GM12878 (cell line): ENCODE data around the gene ANKRD33B. TPM values are rescaled to one million over a fixed set of nuclear protein-coding genes. Genes with fewer than 3 reads are reported as not detected.

ENCODE experiments used
- ATAC-seq: fragments of 200-7000 bp; cut with Tn5 transposase; 3 replicates; pipeline ENCODE4 v1.9.1; 2020; ENCODE audit warnings: mild to moderate bottlenecking, moderate library complexity
- BruUV-seq: library from RNA; stranded (reverse); fragments of 400-500 nt; replicated peaks from 2 replicates; lab custom pipeline; 2021; lab: Mats Ljungman, UMichigan
- CTCF ChIA-PET: fragments of 300-600 bp; sonication (Branson Sonifier 250); formaldehyde crosslinking; extraction: SDS; loops from one replicate; lab custom pipeline; 2021; ENCODE audit warnings: inconsistent platforms; lab: Yijun Ruan, JAX
- POLR2A ChIA-PET: fragments of 350-600 bp; formaldehyde crosslinking; extraction: SDS; loops from one replicate; lab custom pipeline; 2021; ENCODE audit warnings: inconsistent platforms; lab: Charles Lee
- RAD21 ChIA-PET: fragments of 300-600 bp; sonication (Branson Sonifier 250); formaldehyde crosslinking; loops from one replicate; lab custom pipeline; 2023; ENCODE audit warnings: antibody characterized with exemption; ENCODE audit not compliant: unreplicated experiment; lab: Charles Lee
- SMC1A ChIA-PET: fragments of 300-600 bp; sonication (Branson Sonifier 250); formaldehyde crosslinking; loops from one replicate; lab custom pipeline; 2023; ENCODE audit not compliant: unreplicated experiment, uncharacterized antibody; lab: Charles Lee
- DNase-seq: peaks from one replicate; pipeline ENCODE4 v3.0.0-alpha.2; 2011; ENCODE audit warnings: low read depth, low spot score
- FAIRE-seq: peaks from 3 replicates; lab custom pipeline; 2011; peaks lifted over from hg19 to GRCh38; lab: Jason Lieb, UNC
- H2AFZ ChIP-seq: 2 replicates; pipeline ENCODE4 v1.6.0; 2011; ENCODE audit warnings: low read depth, low read length, control low read depth; ENCODE audit not compliant: control insufficient read depth
- H3K27ac ChIP-seq: 2 replicates; pipeline ENCODE4 v1.5.1; 2011; ENCODE audit warnings: control low read depth; ENCODE audit not compliant: control insufficient read depth, insufficient read depth
- H3K27me3 ChIP-seq, 2 experiments: replicated peaks in 1 of 2; 2 replicates each; pipeline versions ENCODE4 v1.6.0 to v1.6.1; 2011; ENCODE audit warnings: low read length in 1 of 2; ENCODE audit not compliant: control insufficient read depth in 2 of 2, insufficient read depth in 2 of 2
- H3K36me3 ChIP-seq, 2 experiments: 2 replicates each; pipeline ENCODE4 v1.5.1; 2011; ENCODE audit warnings: low read length in 1 of 2; ENCODE audit not compliant: control insufficient read depth in 2 of 2, insufficient read depth in 2 of 2
- H3K4me1 ChIP-seq: 2 replicates; pipeline ENCODE4 v1.6.1; 2011; ENCODE audit warnings: mild to moderate bottlenecking, low read length, moderate library complexity, mixed read lengths; ENCODE audit not compliant: control insufficient read depth, insufficient read depth
- H3K4me2 ChIP-seq: 2 replicates; pipeline ENCODE4 v1.6.0; 2011; ENCODE audit warnings: control low read depth; ENCODE audit not compliant: control insufficient read depth, insufficient read depth
- H3K4me3 ChIP-seq: fragments of 200-600 bp; sonication (generic); 2 replicates; pipeline ENCODE4 v1.5.1; 2016
- H3K79me2 ChIP-seq: 2 replicates; pipeline ENCODE4 v1.6.0; 2011; ENCODE audit warnings: low read length; ENCODE audit not compliant: control insufficient read depth, insufficient read depth
- H3K9ac ChIP-seq: 2 replicates; pipeline ENCODE4 v1.8.0; 2011; ENCODE audit warnings: low read length, control low read depth, mixed read lengths; ENCODE audit not compliant: control insufficient read depth, insufficient read depth
- H3K9me3 ChIP-seq: replicated peaks from 3 replicates; pipeline ENCODE4 v1.5.1; 2011; ENCODE audit warnings: mild to moderate bottlenecking, low read length; ENCODE audit not compliant: control insufficient read depth, insufficient read depth
- H4K20me1 ChIP-seq: 2 replicates; pipeline ENCODE4 v1.6.0; 2011; ENCODE audit not compliant: control insufficient read depth, insufficient read depth
- BCL11A ChIP-seq: IDR thresholded peaks from 2 replicates; pipeline ENCODE4 v1.6.1; 2011; ENCODE audit warnings: low read depth, low read length
- BCLAF1 ChIP-seq: fragments of 450-650 bp; IDR thresholded peaks from 2 replicates; pipeline ENCODE4 v1.6.1; 2017; ENCODE audit warnings: antibody characterized with exemption, mild to moderate bottlenecking, moderate library complexity
- BHLHE40 ChIP-seq, 2 experiments: fragments of 450-650 bp in 1 of 2; IDR thresholded peaks; 2 replicates each; pipeline ENCODE4 v1.6.1; 2011 to 2017; ENCODE audit warnings: low read depth in 2 of 2, borderline replicate concordance in 1 of 2, improper control_type of control experiment in 1 of 2, low read length in 1 of 2, mild to moderate bottlenecking in 1 of 2
- CBX3 ChIP-seq: fragments of 200-600 bp; sonication (generic); IDR thresholded peaks from 2 replicates; pipeline ENCODE4 v1.6.1; 2016; ENCODE audit warnings: low read depth, borderline replicate concordance
- CBX5 ChIP-seq: sonication (generic); IDR thresholded peaks from 2 replicates; pipeline ENCODE4 v1.6.1; 2016; ENCODE audit warnings: low read depth, moderate library complexity, mild to moderate bottlenecking, inconsistent platforms
- CREB1 ChIP-seq: IDR thresholded peaks from 2 replicates; pipeline ENCODE4 v1.6.1; 2012; ENCODE audit warnings: low read depth, mild to moderate bottlenecking, inconsistent platforms
- ELK1 ChIP-seq: IDR thresholded peaks from 2 replicates; pipeline ENCODE4 v1.6.1; 2012; ENCODE audit warnings: low read depth, low read length, improper control_type of control experiment
- GABPA ChIP-seq: IDR thresholded peaks from 2 replicates; pipeline ENCODE4 v1.6.1; 2014; ENCODE audit warnings: antibody characterized with exemption, low read depth, mild to moderate bottlenecking, inconsistent platforms
- IKZF2 ChIP-seq, 2 experiments: fragments of 450-650 bp; IDR thresholded peaks; 2 replicates each; pipeline ENCODE4 v1.6.1; 2017; ENCODE audit warnings: mild to moderate bottlenecking in 2 of 2, moderate library complexity in 2 of 2
- JUNB ChIP-seq: IDR thresholded peaks from 2 replicates; pipeline ENCODE4 v1.6.1; 2016; ENCODE audit warnings: antibody characterized with exemption, mild to moderate bottlenecking
- KDM1A ChIP-seq: fragments of 200-600 bp; sonication (generic); IDR thresholded peaks from 2 replicates; pipeline ENCODE4 v1.6.1; 2016; ENCODE audit warnings: borderline replicate concordance
- KLF5 ChIP-seq: fragments of 450-650 bp; IDR thresholded peaks from 2 replicates; pipeline ENCODE4 v1.6.1; 2014; ENCODE audit warnings: mild to moderate bottlenecking; ENCODE audit not compliant: partially characterized antibody
- MEF2A ChIP-seq: IDR thresholded peaks from 2 replicates; pipeline ENCODE4 v1.6.1; 2011; ENCODE audit warnings: low read depth, mild to moderate bottlenecking, low read length, moderate library complexity; ENCODE audit not compliant: insufficient read depth
- MTA3 ChIP-seq: IDR thresholded peaks from 2 replicates; pipeline ENCODE4 v1.6.1; 2012; ENCODE audit warnings: low read length, inconsistent platforms, borderline replicate concordance
- RFX5 ChIP-seq: IDR thresholded peaks from 2 replicates; pipeline ENCODE4 v1.6.1; 2011; ENCODE audit warnings: low read depth, low read length, improper control_type of control experiment
- RUNX3 ChIP-seq: IDR thresholded peaks from 2 replicates; pipeline ENCODE4 v1.6.1; 2012; ENCODE audit warnings: low read length, inconsistent platforms
- SMARCA5 ChIP-seq: fragments of 450-650 bp; IDR thresholded peaks from 2 replicates; pipeline ENCODE4 v1.6.1; 2017; ENCODE audit warnings: mild to moderate bottlenecking
- SP1 ChIP-seq: IDR thresholded peaks from one replicate; pipeline ENCODE4 v1.6.1; 2011; ENCODE audit warnings: low read depth, low read length
- SREBF2 ChIP-seq: IDR thresholded peaks from 2 replicates; pipeline ENCODE4 v1.6.1; 2012; ENCODE audit warnings: mild to moderate bottlenecking, low read length
- WGBS: methylation state at CpG from one replicate; pipeline ENCODE4 v1.1.6; 2016; ENCODE audit warnings: low lambda C conversion rate; ENCODE audit not compliant: insufficient replicate concordance, insufficient coverage; ENCODE audit errors: missing lambda C conversion rate; 5-methylcytosine and 5-hydroxymethylcytosine counted together
- in situ Hi-C: fragments of 300-500 bp; cut with MboI; formaldehyde crosslinking; loops from 9 replicates; pipeline ENCODE4 v1.14.3; 2018; ENCODE audit warnings: mixed read lengths
- intact Hi-C: fragments of 100-400 bp; cut with micrococcal nuclease; formaldehyde crosslinking; loops from one replicate; pipeline ENCODE4 v1.14.2; 2022; ENCODE audit not compliant: unreplicated experiment
- polyA plus RNA-seq, 11 experiments: library from polyadenylated mRNA; depleted of rRNA in 4 of 11; unstranded in 6 of 11; stranded (reverse) in 5 of 11; fragments of >200 nt; fragmentation: Nextera tagmentation in 4 of 11; fragmentation: Illumina TruSeq in 1 of 11; extraction: Ambion mirVana in 4 of 11; extraction: Trizol in 1 of 11; gene quantifications; 1 replicate in 1 of 11; 2 replicates in 10 of 11; pipeline versions ENCODE4 v1.2.1 to v1.2.3, GENCODE V29; 2011 to 2016; ENCODE audit warnings: inconsistent platforms in 2 of 11, missing spikeins in 2 of 11, low read depth in 1 of 11
- total RNA-seq, 4 experiments: library from RNA; depleted of rRNA in 3 of 4; stranded (reverse); fragments of >200 nt in 3 of 4; fragmentation: Illumina TruSeq in 1 of 4; extraction: Trizol in 1 of 4; gene quantifications; 2 replicates each; pipeline versions ENCODE4 v1.2.1 to v1.2.3, GENCODE V29; 2013 to 2021

The ANKRD33B gene
- total and polyA plus RNA-seq, 10 of the 15 experiments (the other 5 are each of a cell fraction or from before 2014, with no cell fraction given): 4.9 to 61.6 (median 15.6) TPM

- TF ChIP-seq BHLHE40 (IDR thresholded peaks at IDR 0.05; ENCODE audit: borderline replicate concordance in 1 of 2, low read depth in 2 of 2, low read length in 1 of 2) (peak in 1 of 2 experiments; percentile 10; a peak in 1 of 4 replicates), BCL11A (0 out of 2 replicates have a peak, but pooled peaks have one; percentile 7)
These were observed 135.5 kb downstream of the ANKRD33B start (continued) for GRCh38 chr5:10699281-10699874.

- peak overlapping the region; percentile 10; the same call in 1 of the 2 replicates for H3K9ac ChIP-seq
- peaks cover 44% of the 10 kb centered on the region for H3K4me1 ChIP-seq
- peak overlapping the region; percentile 80 for H3K27ac ChIP-seq
- ChIA-PET POLR2A (interaction anchor here (0.5 to 1.1 kb wide), 2 partner anchors 9 to 60 kb away, joined by 3 to 4 read pairs; no protein-coding TSS in a partner anchor), RAD21 (interaction anchor here (0.9 to 1.5 kb wide), 5 partner anchors 16 to 108 kb away, joined by 3 to 5 read pairs (median 4); no protein-coding TSS in a partner anchor), SMC1A (interaction anchor here (0.9 to 2.7 kb wide), 4 partner anchors 10 to 116 kb away, joined by 4 to 13 read pairs (median 6); no protein-coding TSS in a partner anchor), CTCF (interaction anchor here (0.7 to 4.4 kb wide), 11 partner anchors 10 to 103 kb away, joined by 3 to 16 read pairs (median 4); no protein-coding TSS in a partner anchor)
- FAIRE-seq: peak; percentile 18
- no peaks in the 10 kb centered on the region for H4K20me1 ChIP-seq
- WGBS: 29% methylated on average over 8 of the region's 8 CpGs
- DNase-seq: no peak
- no peaks in the 10 kb centered on the region for H3K27me3 ChIP-seq
- peak overlapping the region; percentile 81 for H3K4me2 ChIP-seq
- H3K79me2 ChIP-seq: peaks cover 11% of the 10 kb centered on the region
- no peak overlapping the region; the same call in 1 of the 2 replicates for H2AFZ ChIP-seq
- no peak overlapping the region for H3K4me3 ChIP-seq
- H3K36me3 ChIP-seq: peaks cover 5 to 9% of the 10 kb centered on the region in 2 experiments; a peak in 3 of 4 replicates
- ATAC-seq: peak; percentile 80
- BruUV-seq: no TSS peak
- in situ Hi-C loops (loop anchor here (10.0 kb wide), 1 partner anchor 165 kb away; no protein-coding TSS in a partner anchor), intact Hi-C loops (loop anchor here (2.0 to 10.0 kb wide), 4 partner anchors 61 to 475 kb away; partner anchors contain the start of gene DAP)
- no peaks in the 10 kb centered on the region for H3K9me3 ChIP-seq
- no peak for TF ChIP-seq BCLAF1
- TF ChIP-seq JUNB: peak; percentile 18; the same call in 1 of the 2 replicates
- TF ChIP-seq SMARCA5: no peak
- TF ChIP-seq CREB1: peak; percentile 92
- TF ChIP-seq SREBF2: no peak
- peak; percentile 78; the same call in 1 of the 2 replicates for TF ChIP-seq MTA3
- no peak for TF ChIP-seq ELK1
- TF ChIP-seq RFX5: no peak
- TF ChIP-seq KLF5: no peak
- no peak for TF ChIP-seq BHLHE40 (IDR thresholded peaks at IDR 0.05; ENCODE audit: borderline replicate concordance in 1 of 2, low read depth in 2 of 2, low read length in 1 of 2)
- TF ChIP-seq KDM1A: no peak
- TF ChIP-seq GABPA: 0 out of 2 replicates have a peak, but pooled peaks have one; percentile 45
- TF ChIP-seq SP1: no peak
- TF ChIP-seq IKZF2 (IDR thresholded peaks at IDR 0.05): no peak
- TF ChIP-seq RUNX3: peak; percentile 29; the same call in 1 of the 2 replicates
- TF ChIP-seq CBX5: no peak
- TF ChIP-seq CBX3: no peak
- no peak for TF ChIP-seq MEF2A
These were observed 136.1 kb downstream of the ANKRD33B start for GRCh38 chr5:10699987-10700386.
